ENCODE results near the gene SPAG6. TPM values are rescaled to one million over a fixed set of nuclear protein-coding genes. Genes with fewer than 3 reads are reported as not detected.

Gene SPAG6
- total RNA-seq, 2 donors from 2014 or later = not detected

- intact Hi-C loops (cut with DNase I, micrococcal nuclease) = no loop called here
- no peak for ATAC-seq
- no peak for DNase-seq
Measured at GRCh38 chr10:22466763-22467334, 121.6 kb downstream of the SPAG6 start.

Other genes starting within 250 kb of the SPAG6 start
- gene EBLN1, start 127.5 kb upstream of the SPAG6 start, total RNA-seq = not detected
- 10 to 100 TPM; 38.4 to 50.0 TPM for gene COMMD3, start 29.1 kb upstream of the SPAG6 start, total RNA-seq
- 10 to 100 TPM; 19.7 to 29.6 TPM for gene BMI1, start 24.4 kb upstream of the SPAG6 start, total RNA-seq

Data from left colon (tissue), 2 donors.